Progenitor cell of endocrine pancreas (in vitro differentiated cells): ENCODE measurements around the gene KCNQ1. TPM values are rescaled to one million over a fixed set of nuclear protein-coding genes. Genes with fewer than 3 reads are reported as not detected.

ENCODE experiments used
- DNase-seq: peaks from one replicate; pipeline ENCODE4 v3.0.0; 2021; ENCODE audit warnings: low spot score; ENCODE audit not compliant: unreplicated experiment
- H3K27ac Mint-ChIP-seq: 2 replicates; pipeline ENCODE4 v1.8.0; 2021; ENCODE audit warnings: mild to moderate bottlenecking, moderate library complexity, mixed read lengths
- H3K27me3 Mint-ChIP-seq: 2 replicates; pipeline ENCODE4 v1.8.0; 2021; ENCODE audit warnings: mixed read lengths
- H3K36me3 Mint-ChIP-seq: 2 replicates; pipeline ENCODE4 v1.8.0; 2022; ENCODE audit warnings: mixed read lengths; ENCODE audit not compliant: insufficient read depth
- H3K4me1 Mint-ChIP-seq: 2 replicates; pipeline ENCODE4 v1.8.0; 2021; ENCODE audit warnings: low read depth, mixed read lengths
- H3K4me3 Mint-ChIP-seq: 2 replicates; pipeline ENCODE4 v1.8.0; 2021; ENCODE audit warnings: low read depth, mild to moderate bottlenecking, moderate library complexity, mixed read lengths
- H3K9me3 Mint-ChIP-seq: 2 replicates; pipeline ENCODE4 v1.8.0; 2021; ENCODE audit warnings: low read depth, mixed read lengths
- total RNA-seq: library from RNA; stranded (reverse); gene quantifications from 2 replicates; pipeline ENCODE4 v1.2.1, GENCODE V29; 2021
- TF ChIP-seq, protein P1 (sequence below): fragments of 200-600 bp; sonication (generic); IDR thresholded peaks from one replicate; pipeline ENCODE4 v1.5.0; 2021; ENCODE audit warnings: antibody characterized with exemption, mild to moderate bottlenecking; ENCODE audit not compliant: unreplicated experiment

KCNQ1 gene
- total RNA-seq, 1 donor from 2014 or later = 3.3 TPM

DNA sequence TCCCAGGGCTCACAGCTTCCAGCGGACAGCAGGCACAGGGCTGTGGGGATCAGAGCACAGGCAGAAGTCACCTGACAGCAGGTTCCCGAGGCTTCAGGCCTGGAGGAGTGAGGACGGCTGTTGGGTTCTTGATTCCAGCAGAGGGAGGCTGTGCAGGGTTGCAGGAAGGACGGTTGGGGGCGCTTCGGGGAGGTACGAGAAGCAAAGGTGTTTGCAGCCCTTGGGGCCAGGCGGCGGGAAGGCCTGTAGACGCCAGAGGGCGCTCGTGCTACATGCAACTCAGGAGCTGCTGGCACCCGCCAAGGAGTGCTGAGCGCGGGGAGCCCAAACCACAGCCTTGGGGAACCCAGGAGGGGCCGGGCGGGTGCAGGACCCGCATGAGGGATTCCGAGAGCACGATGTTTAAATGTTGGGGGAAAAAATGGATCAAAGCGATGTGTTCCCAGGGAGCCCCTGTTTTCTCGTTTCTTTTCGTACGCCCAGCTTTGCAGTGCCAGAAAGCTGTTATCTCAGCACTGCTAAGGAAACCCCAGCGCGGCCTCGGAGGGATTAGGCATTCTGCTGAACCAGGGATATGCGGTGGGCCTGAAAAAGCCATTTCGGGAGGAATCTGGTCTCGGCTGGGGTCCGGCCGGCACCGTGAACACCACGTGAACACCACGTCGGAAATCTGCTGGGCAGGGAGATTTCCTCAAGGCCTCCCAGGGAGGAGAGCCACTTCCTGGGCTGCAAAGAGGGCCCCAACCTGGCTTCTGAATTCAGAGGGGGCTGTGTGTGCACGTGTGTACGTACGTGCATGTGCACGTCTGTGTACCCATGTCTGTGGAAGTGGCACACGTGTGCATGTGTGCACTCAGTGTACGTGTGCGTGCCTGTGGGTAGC, 88.1 kb downstream of the KCNQ1 start:
- Mint-ChIP-seq H3K4me3 (peak overlapping the region; percentile 41), H3K27me3 (peaks cover 15% of the 10 kb centered on the region), H3K36me3 (no peaks in the 10 kb centered on the region), H3K4me1 (peaks cover 8% of the 10 kb centered on the region), H3K27ac (peak overlapping the region; percentile 99), H3K9me3 (no peaks in the 10 kb centered on the region)
- DNase-seq = peak; percentile 95
- TF ChIP-seq, protein P1, sequence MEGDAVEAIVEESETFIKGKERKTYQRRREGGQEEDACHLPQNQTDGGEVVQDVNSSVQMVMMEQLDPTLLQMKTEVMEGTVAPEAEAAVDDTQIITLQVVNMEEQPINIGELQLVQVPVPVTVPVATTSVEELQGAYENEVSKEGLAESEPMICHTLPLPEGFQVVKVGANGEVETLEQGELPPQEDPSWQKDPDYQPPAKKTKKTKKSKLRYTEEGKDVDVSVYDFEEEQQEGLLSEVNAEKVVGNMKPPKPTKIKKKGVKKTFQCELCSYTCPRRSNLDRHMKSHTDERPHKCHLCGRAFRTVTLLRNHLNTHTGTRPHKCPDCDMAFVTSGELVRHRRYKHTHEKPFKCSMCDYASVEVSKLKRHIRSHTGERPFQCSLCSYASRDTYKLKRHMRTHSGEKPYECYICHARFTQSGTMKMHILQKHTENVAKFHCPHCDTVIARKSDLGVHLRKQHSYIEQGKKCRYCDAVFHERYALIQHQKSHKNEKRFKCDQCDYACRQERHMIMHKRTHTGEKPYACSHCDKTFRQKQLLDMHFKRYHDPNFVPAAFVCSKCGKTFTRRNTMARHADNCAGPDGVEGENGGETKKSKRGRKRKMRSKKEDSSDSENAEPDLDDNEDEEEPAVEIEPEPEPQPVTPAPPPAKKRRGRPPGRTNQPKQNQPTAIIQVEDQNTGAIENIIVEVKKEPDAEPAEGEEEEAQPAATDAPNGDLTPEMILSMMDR = peak; percentile 99

DNA sequence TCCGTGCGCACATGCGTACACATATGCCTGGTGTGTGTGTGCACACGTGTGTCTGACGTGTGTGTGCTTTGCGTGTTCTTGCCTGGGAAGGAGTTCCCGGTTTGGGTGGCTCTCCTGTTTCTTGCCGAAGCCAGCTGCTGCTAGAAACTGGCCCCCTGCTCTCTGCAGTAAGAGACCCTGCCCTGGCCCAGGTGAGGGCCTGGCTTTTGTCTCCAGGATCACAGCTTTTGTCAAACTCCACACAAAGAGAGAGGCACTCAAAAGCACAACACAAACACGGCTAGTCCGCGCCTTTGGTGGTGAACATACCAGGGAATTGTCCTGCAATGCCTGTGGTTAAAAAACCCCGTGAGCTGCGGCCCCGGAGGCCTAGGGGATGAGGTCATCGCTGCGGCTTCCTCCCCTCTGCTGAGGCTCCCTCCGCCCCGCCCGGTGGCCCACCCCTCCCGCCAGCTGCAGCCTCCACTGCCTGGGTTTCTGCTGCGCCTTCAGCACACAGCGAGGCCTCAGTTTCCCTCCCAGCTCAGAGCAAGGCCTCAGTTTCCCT, 88.9 kb downstream of the KCNQ1 start:
- TF ChIP-seq, protein P1 = no peak
- H3K27ac Mint-ChIP-seq = peak overlapping the region; percentile 99
- H3K4me1 Mint-ChIP-seq = peaks cover 13% of the 10 kb centered on the region
- H3K9me3 Mint-ChIP-seq = no peaks in the 10 kb centered on the region
- peaks cover 17% of the 10 kb centered on the region for H3K27me3 Mint-ChIP-seq
- no peaks in the 10 kb centered on the region for H3K36me3 Mint-ChIP-seq
- peak overlapping the region; percentile 16 for H3K4me3 Mint-ChIP-seq
- peak; percentile 58 for DNase-seq

DNA sequence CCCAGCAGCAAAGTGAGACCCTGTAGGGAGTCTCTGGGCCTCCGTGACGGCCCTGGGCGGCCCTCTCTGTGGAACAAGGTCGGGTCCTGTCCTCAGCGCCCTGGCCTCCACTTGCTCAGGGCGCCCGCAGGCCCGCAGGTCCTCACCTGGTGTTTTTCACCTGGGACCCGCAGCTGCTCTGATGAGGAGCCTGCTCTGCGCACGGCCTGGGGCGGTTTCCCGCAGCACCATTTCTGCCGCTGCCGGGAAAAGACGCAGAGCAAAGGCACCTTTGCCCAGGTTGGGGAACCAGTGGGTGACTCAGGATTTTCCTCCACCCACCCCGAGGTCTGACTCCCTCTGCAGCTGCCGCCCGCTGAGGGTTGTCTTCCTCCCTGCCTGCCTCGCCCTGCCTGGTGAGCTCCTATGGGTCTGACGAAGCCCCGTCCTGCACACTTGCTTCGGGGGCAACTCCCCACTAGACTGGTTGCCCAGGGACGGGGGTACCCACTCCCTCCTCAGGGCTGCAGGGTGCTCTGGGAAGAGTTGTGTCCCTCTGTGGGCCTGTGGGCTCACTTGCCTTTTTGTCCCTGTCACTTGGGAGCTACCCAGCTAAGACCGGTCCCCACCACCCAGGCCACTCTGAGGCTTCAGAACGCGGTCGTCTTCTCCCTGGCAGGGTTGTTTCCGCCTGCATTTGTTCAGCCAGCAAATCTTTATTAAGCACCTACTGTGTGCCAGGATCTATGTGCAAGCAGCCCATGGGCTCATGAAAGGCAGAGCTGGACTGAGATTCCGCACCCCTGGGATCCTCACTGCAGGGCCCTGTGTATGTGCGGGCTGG, 89.5 kb downstream of the KCNQ1 start:
- Mint-ChIP-seq H3K9me3 (no peaks in the 10 kb centered on the region), H3K4me1 (peaks cover 13% of the 10 kb centered on the region), H3K4me3 (no peak overlapping the region), H3K36me3 (no peaks in the 10 kb centered on the region), H3K27me3 (peaks cover 10% of the 10 kb centered on the region), H3K27ac (peak overlapping the region; percentile 99)
- TF ChIP-seq, protein P1 = no peak
- no peak for DNase-seq

DNA sequence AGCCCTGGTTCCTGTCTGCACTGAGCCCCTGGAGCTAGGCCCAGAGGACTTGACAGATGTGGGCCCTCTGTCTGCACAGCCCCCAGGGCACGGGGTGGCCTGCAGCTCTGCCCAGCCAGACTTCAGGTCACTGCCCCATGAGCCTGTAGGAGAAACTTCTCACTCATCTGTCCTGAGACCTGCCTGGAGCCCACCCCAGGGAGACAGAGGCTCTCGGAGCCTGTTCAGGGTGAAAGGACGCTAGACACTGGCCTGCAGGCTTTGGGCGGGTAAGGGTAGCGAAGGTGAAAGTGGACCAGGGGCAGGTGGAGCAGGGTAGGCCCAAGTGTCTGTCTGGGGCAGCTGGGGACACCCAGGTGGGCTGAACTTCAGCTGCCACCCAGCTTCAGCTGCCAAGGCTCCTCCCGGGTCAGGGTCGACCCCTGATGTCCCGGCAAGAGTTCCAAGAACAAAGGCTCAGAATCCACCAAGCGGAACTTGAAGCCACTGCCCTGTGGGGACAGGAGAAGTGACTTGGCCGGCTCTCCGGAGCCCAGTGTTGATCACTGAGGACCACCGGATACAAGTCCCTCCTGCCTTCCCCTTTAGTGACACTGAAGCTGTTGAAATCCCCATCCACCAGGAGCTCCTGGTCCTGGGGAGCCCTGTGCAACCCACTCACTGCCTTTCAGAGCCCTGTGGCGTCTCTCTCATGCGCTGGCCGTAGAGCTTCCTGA, 90.3 kb downstream of the KCNQ1 start:
- TF ChIP-seq, protein P1 = no peak
- Mint-ChIP-seq H3K9me3 (no peaks in the 10 kb centered on the region), H3K27ac (no peak overlapping the region), H3K27me3 (peaks cover 9% of the 10 kb centered on the region), H3K4me3 (no peak overlapping the region), H3K36me3 (no peaks in the 10 kb centered on the region), H3K4me1 (peaks cover 13% of the 10 kb centered on the region)
- DNase-seq = no peak
